GM19099 (cell line): Measurements from ENCODE around the gene SYVN1.

Experiments
- POLR2A ChIP-seq: IDR thresholded peaks from 3 replicates; pipeline ENCODE4 v1.6.1; 2011; ENCODE audit warnings: low read depth; ENCODE audit not compliant: insufficient read length; ENCODE audit errors: extremely low read depth

The SYVN1 gene

GRCh38 chr11:65111744-65112545 is 22.4 kb downstream of the SYVN1 start, which contains the start of gene TM7SF2:
Gene TM7SF2 (plus strand): TSS chr11:65111872. CDS start chr11:65112016, 144 bp downstream.
- peak; percentile 95 for TF ChIP-seq POLR2A

GRCh38 chr11:65111159-65111743 is 23.1 kb downstream of the SYVN1 start:
- no peak for TF ChIP-seq POLR2A

GRCh38 chr11:65110354-65110861 is 23.9 kb downstream of the SYVN1 start:
- TF ChIP-seq POLR2A, result no peak

- TF ChIP-seq POLR2A, result no peak
Observed at GRCh38 chr11:65109231-65110198, 24.8 kb downstream of the SYVN1 start.

GRCh38 chr11:65108469-65109123 is 25.7 kb downstream of the SYVN1 start:
- TF ChIP-seq POLR2A, result no peak

- no peak for TF ChIP-seq POLR2A
Observed at GRCh38 chr11:65107751-65108468, 26.4 kb downstream of the SYVN1 start.

- TF ChIP-seq POLR2A, result no peak
Observed at GRCh38 chr11:65107078-65107477, 27.2 kb downstream of the SYVN1 start.

GRCh38 chr11:65104628-65105027 is 29.7 kb downstream of the SYVN1 start:
- no peak for TF ChIP-seq POLR2A

GRCh38 chr11:65103476-65103875 is 30.8 kb downstream of the SYVN1 start:
- TF ChIP-seq POLR2A, result no peak

- TF ChIP-seq POLR2A, result no peak
Observed at GRCh38 chr11:65102142-65103095, 31.9 kb downstream of the SYVN1 start.

- TF ChIP-seq POLR2A, result no peak
Observed at GRCh38 chr11:65100674-65101350, 33.5 kb downstream of the SYVN1 start.

- TF ChIP-seq POLR2A, result no peak
Observed at GRCh38 chr11:65096926-65097325, 37.4 kb downstream of the SYVN1 start.
